Measurements from ENCODE around the gene ZCRB1.
"Not testable (repeated sequence)": the region's sequence is repeated elsewhere in the genome, so short reads cannot be mapped to it uniquely, and the experiment has no call there.

ZCRB1 gene

GRCh38 chr12:42325653-42326474, at the start of gene ZCRB1, which contains the start of gene PPHLN1:
ZCRB1 (minus strand) TSS chr12:42326094; CDS start chr12:42324102, 1,992 bp downstream.
PPHLN1 (plus strand) TSS chr12:42326167; CDS start chr12:42335903, 9,736 bp downstream.
- intact Hi-C loops (cut with DNase I) = loop anchor here (5.0 kb wide), 1 partner anchor 89 kb away; the partner anchor contains the start of gene YAF2
- peak; percentile 74 to 97 (median 83) for DNase-seq

- intact Hi-C loops (cut with DNase I) = loop anchor here (5.0 kb wide), 1 partner anchor 241 kb away; no protein-coding TSS in a partner anchor
- DNase-seq = no peak
Measured at GRCh38 chr12:42373669-42374068, 47.8 kb upstream of the ZCRB1 start.

- intact Hi-C loops (cut with DNase I) = loop anchor here (5.0 kb wide), 1 partner anchor 240 kb away; no protein-coding TSS in a partner anchor
- DNase-seq = no peak
Measured at GRCh38 chr12:42372154-42372791, 46.4 kb upstream of the ZCRB1 start.

- intact Hi-C loops (cut with DNase I) = loop anchor here (5.0 kb wide), 1 partner anchor 238 kb away; no protein-coding TSS in a partner anchor
- no peak for DNase-seq
Measured at GRCh38 chr12:42370013-42370412, 44.1 kb upstream of the ZCRB1 start.

- intact Hi-C loops (cut with DNase I) = no loop called here
- DNase-seq = no peak
Measured at GRCh38 chr12:42365486-42365885, 39.6 kb upstream of the ZCRB1 start.

GRCh38 chr12:42364692-42365091, 38.8 kb upstream of the ZCRB1 start:
- DNase-seq = no peak
- intact Hi-C loops (cut with DNase I) = no loop called here

GRCh38 chr12:42362647-42363260, 36.9 kb upstream of the ZCRB1 start:
- no peak for DNase-seq

GRCh38 chr12:42361909-42362646, 36.2 kb upstream of the ZCRB1 start:
- intact Hi-C loops (cut with DNase I) = no loop called here
- DNase-seq = no peak

More at GRCh38 chr12:42362647-42363260, 36.9 kb upstream of the ZCRB1 start:
- intact Hi-C loops (cut with DNase I) = no loop called here

- intact Hi-C loops (cut with DNase I) = no loop called here
- no peak for DNase-seq
Measured at GRCh38 chr12:42360747-42361403, 35.0 kb upstream of the ZCRB1 start.

GRCh38 chr12:42356344-42356743, 30.4 kb upstream of the ZCRB1 start:
- DNase-seq = no peak
- intact Hi-C loops (cut with DNase I) = no loop called here

GRCh38 chr12:42350021-42350407, 24.1 kb upstream of the ZCRB1 start:
- DNase-seq; intact Hi-C loops (cut with DNase I): not testable (repeated sequence)

- DNase-seq; intact Hi-C loops (cut with DNase I): not testable (repeated sequence)
Measured at GRCh38 chr12:42349119-42350020, 23.5 kb upstream of the ZCRB1 start.

- intact Hi-C loops (cut with DNase I) = no loop called here
- DNase-seq = no peak
Measured at GRCh38 chr12:42346403-42347002, 20.6 kb upstream of the ZCRB1 start.

GRCh38 chr12:42343721-42344120, 17.8 kb upstream of the ZCRB1 start:
- intact Hi-C loops (cut with DNase I) = no loop called here
- no peak for DNase-seq

GRCh38 chr12:42342028-42342427, 16.1 kb upstream of the ZCRB1 start:
- intact Hi-C loops (cut with DNase I) = no loop called here
- no peak for DNase-seq

GRCh38 chr12:42338280-42338679, 12.4 kb upstream of the ZCRB1 start:
- intact Hi-C loops (cut with DNase I) = loop anchor here (10.0 kb wide), 1 partner anchor 313 kb away; no protein-coding TSS in a partner anchor
- no peak for DNase-seq

GRCh38 chr12:42336286-42336685, 10.4 kb upstream of the ZCRB1 start:
- DNase-seq = no peak
- intact Hi-C loops (cut with DNase I) = loop anchor here (10.0 kb wide), 1 partner anchor 311 kb away; no protein-coding TSS in a partner anchor

All from posterior cingulate gyrus (tissue), 11 donors.